Measurements from ENCODE around the gene EVA1C.

DNA sequence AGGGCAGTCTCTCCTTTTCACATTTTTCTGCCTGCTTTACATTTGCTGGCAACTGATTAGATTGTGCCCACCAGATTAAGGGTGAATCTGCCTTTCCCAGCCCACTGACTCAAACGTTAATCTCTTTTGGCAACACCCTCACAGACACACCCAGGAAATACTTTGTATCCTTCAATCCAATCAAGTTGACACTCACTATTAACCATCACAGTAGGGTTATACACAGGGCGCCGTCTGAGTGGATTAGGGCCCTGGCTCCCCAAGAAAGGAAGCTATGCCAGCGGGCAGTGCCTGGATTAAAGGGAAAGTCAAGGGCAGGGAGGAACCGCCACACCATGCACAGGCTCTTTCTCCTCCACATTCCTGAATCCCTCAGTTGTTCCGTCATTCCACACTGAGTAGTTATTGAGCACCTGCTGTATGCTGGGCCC lies 56.2 kb downstream of the EVA1C start:
- TF ChIP-seq EZH2phosphoT487 (IDR thresholded peaks at IDR 0.05; ENCODE audit: borderline replicate concordance), result no peak
- no peak for TF ChIP-seq POLR2A (IDR thresholded peaks at IDR 0.05; ENCODE audit: borderline replicate concordance, extremely low read depth, insufficient read depth, insufficient read length)
- TF ChIP-seq, protein P1, sequence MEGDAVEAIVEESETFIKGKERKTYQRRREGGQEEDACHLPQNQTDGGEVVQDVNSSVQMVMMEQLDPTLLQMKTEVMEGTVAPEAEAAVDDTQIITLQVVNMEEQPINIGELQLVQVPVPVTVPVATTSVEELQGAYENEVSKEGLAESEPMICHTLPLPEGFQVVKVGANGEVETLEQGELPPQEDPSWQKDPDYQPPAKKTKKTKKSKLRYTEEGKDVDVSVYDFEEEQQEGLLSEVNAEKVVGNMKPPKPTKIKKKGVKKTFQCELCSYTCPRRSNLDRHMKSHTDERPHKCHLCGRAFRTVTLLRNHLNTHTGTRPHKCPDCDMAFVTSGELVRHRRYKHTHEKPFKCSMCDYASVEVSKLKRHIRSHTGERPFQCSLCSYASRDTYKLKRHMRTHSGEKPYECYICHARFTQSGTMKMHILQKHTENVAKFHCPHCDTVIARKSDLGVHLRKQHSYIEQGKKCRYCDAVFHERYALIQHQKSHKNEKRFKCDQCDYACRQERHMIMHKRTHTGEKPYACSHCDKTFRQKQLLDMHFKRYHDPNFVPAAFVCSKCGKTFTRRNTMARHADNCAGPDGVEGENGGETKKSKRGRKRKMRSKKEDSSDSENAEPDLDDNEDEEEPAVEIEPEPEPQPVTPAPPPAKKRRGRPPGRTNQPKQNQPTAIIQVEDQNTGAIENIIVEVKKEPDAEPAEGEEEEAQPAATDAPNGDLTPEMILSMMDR (IDR thresholded peaks at IDR 0.05 in 2 of 3, conservative IDR thresholded peaks at IDR 0.05 in 1 of 3; ENCODE audit: borderline replicate concordance in 1 of 3, insufficient read depth in 1 of 3, low read depth in 2 of 3, low read length in 2 of 3), result no peak
- TF ChIP-seq, protein P2, sequence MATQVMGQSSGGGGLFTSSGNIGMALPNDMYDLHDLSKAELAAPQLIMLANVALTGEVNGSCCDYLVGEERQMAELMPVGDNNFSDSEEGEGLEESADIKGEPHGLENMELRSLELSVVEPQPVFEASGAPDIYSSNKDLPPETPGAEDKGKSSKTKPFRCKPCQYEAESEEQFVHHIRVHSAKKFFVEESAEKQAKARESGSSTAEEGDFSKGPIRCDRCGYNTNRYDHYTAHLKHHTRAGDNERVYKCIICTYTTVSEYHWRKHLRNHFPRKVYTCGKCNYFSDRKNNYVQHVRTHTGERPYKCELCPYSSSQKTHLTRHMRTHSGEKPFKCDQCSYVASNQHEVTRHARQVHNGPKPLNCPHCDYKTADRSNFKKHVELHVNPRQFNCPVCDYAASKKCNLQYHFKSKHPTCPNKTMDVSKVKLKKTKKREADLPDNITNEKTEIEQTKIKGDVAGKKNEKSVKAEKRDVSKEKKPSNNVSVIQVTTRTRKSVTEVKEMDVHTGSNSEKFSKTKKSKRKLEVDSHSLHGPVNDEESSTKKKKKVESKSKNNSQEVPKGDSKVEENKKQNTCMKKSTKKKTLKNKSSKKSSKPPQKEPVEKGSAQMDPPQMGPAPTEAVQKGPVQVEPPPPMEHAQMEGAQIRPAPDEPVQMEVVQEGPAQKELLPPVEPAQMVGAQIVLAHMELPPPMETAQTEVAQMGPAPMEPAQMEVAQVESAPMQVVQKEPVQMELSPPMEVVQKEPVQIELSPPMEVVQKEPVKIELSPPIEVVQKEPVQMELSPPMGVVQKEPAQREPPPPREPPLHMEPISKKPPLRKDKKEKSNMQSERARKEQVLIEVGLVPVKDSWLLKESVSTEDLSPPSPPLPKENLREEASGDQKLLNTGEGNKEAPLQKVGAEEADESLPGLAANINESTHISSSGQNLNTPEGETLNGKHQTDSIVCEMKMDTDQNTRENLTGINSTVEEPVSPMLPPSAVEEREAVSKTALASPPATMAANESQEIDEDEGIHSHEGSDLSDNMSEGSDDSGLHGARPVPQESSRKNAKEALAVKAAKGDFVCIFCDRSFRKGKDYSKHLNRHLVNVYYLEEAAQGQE (IDR thresholded peaks at IDR 0.05; ENCODE audit: low read depth), result no peak
- TF ChIP-seq JUND (IDR thresholded peaks at IDR 0.05), result no peak
- no peak for TF ChIP-seq RAD21 (IDR thresholded peaks at IDR 0.05; ENCODE audit: low read depth)
- TF ChIP-seq ZNF274 (IDR thresholded peaks at IDR 0.05; ENCODE audit: low read depth, low read length), result no peak

Data from HCT116 (cell line).